Upper lobe of left lung (tissue), 4 donors: ENCODE data around the gene VAV2.

ENCODE experiments used
- POLR2AphosphoS5 ChIP-seq, 2 donors: sonication (generic); formaldehyde crosslinking; IDR thresholded peaks; one replicate each; pipeline ENCODE4 v1.5.1; 2017; ENCODE audit warnings: antibody characterized with exemption in 2 of 2
- TF ChIP-seq, protein P1 (sequence below), 6 experiments: fragments of 450-650 bp in 4 of 6; fragments of 200-600 bp in 2 of 6; sonication (generic) in 2 of 6; IDR thresholded peaks; one replicate each; pipeline ENCODE4 v1.5.1; 2016 to 2019; ENCODE audit warnings: antibody characterized with exemption in 6 of 6

- no peak for TF ChIP-seq POLR2AphosphoS5 (IDR thresholded peaks at IDR 0.05)
- TF ChIP-seq, protein P1, sequence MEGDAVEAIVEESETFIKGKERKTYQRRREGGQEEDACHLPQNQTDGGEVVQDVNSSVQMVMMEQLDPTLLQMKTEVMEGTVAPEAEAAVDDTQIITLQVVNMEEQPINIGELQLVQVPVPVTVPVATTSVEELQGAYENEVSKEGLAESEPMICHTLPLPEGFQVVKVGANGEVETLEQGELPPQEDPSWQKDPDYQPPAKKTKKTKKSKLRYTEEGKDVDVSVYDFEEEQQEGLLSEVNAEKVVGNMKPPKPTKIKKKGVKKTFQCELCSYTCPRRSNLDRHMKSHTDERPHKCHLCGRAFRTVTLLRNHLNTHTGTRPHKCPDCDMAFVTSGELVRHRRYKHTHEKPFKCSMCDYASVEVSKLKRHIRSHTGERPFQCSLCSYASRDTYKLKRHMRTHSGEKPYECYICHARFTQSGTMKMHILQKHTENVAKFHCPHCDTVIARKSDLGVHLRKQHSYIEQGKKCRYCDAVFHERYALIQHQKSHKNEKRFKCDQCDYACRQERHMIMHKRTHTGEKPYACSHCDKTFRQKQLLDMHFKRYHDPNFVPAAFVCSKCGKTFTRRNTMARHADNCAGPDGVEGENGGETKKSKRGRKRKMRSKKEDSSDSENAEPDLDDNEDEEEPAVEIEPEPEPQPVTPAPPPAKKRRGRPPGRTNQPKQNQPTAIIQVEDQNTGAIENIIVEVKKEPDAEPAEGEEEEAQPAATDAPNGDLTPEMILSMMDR (IDR thresholded peaks at IDR 0.05) = no peak
These were observed 262.4 kb downstream of the VAV2 start for GRCh38 chr9:133729617-133730281.
